Brain microvascular endothelial cell (primary cell): ENCODE data around the gene MAP4.

ENCODE experiments used
- DNase-seq: peaks from one replicate; pipeline ENCODE4 v3.0.0-alpha.2; 2020
- H3K27ac ChIP-seq: fragments of 250-450 bp; sonication (Bioruptor Pico); 2 replicates; pipeline ENCODE4 v1.5.1; 2020; ENCODE audit warnings: mild to moderate bottlenecking, moderate library complexity
- H3K27me3 ChIP-seq: fragments of 250-450 bp; sonication (Bioruptor Pico); replicated peaks from 2 replicates; pipeline ENCODE4 v1.5.1; 2020; ENCODE audit warnings: mild to moderate bottlenecking
- H3K36me3 ChIP-seq: fragments of 250-450 bp; sonication (Bioruptor Pico); replicated peaks from 2 replicates; pipeline ENCODE4 v1.5.1; 2020; ENCODE audit warnings: mild to moderate bottlenecking
- H3K4me3 ChIP-seq: 2 replicates; pipeline ENCODE4 v1.5.1; 2011; ENCODE audit warnings: low read depth, mild to moderate bottlenecking, control low read depth, low read length, moderate library complexity
- CTCF ChIP-seq: IDR thresholded peaks from 2 replicates; pipeline ENCODE4 v1.5.1; 2011; ENCODE audit warnings: low read depth, mild to moderate bottlenecking, moderate library complexity, low read length, control low read depth, inconsistent platforms; ENCODE audit errors: missing control alignments
- in situ Hi-C: cut with HindIII; loops from 2 replicates; pipeline ENCODE4 v1.10.0; 2017; ENCODE audit warnings: low sequenced_read_pairs, low pct_ligation_motif_present

Gene MAP4

GRCh38 chr3:47874438-47874837 lies 141.8 kb downstream of the MAP4 start:
- H3K27me3 ChIP-seq: no peaks in the 10 kb centered on the region
- DNase-seq: no peak
- H3K36me3 ChIP-seq: peaks cover 51% of the 10 kb centered on the region
- in situ Hi-C loops: no loop called here
- H3K4me3 ChIP-seq: no peak overlapping the region
- H3K27ac ChIP-seq: no peak overlapping the region
- TF ChIP-seq CTCF: no peak

- TF ChIP-seq CTCF: no peak
- in situ Hi-C loops: no loop called here
- Histone ChIP-seq H3K27ac (no peak overlapping the region), H3K27me3 (no peaks in the 10 kb centered on the region), H3K4me3 (no peak overlapping the region), H3K36me3 (peaks cover 66% of the 10 kb centered on the region)
- DNase-seq: no peak
These were observed 143.3 kb downstream of the MAP4 start for GRCh38 chr3:47872916-47873315.

- Histone ChIP-seq H3K27ac (no peak overlapping the region), H3K27me3 (no peaks in the 10 kb centered on the region), H3K4me3 (no peak overlapping the region), H3K36me3 (peaks cover 79% of the 10 kb centered on the region)
- no peak for TF ChIP-seq CTCF
- DNase-seq: no peak
- in situ Hi-C loops: no loop called here
These were observed 144.8 kb downstream of the MAP4 start for GRCh38 chr3:47871389-47871788.

GRCh38 chr3:47870702-47871260 lies 145.4 kb downstream of the MAP4 start:
- TF ChIP-seq CTCF: no peak
- Histone ChIP-seq H3K27me3 (no peaks in the 10 kb centered on the region), H3K4me3 (no peak overlapping the region), H3K27ac (no peak overlapping the region), H3K36me3 (peaks cover 85% of the 10 kb centered on the region)
- in situ Hi-C loops: no loop called here
- no peak for DNase-seq

GRCh38 chr3:47870156-47870555 lies 146.1 kb downstream of the MAP4 start:
- Histone ChIP-seq H3K27ac (no peak overlapping the region), H3K4me3 (no peak overlapping the region), H3K27me3 (no peaks in the 10 kb centered on the region), H3K36me3 (peaks cover 86% of the 10 kb centered on the region)
- no peak for DNase-seq
- in situ Hi-C loops: no loop called here
- TF ChIP-seq CTCF: no peak

- H3K4me3 ChIP-seq: no peak overlapping the region
- no peaks in the 10 kb centered on the region for H3K27me3 ChIP-seq
- in situ Hi-C loops: no loop called here
- no peak for TF ChIP-seq CTCF
- peaks cover 97% of the 10 kb centered on the region for H3K36me3 ChIP-seq
- H3K27ac ChIP-seq: no peak overlapping the region
- no peak for DNase-seq
These were observed 147.9 kb downstream of the MAP4 start for GRCh38 chr3:47868306-47868705.
